ENCODE measurements around the gene E2F3.

- TF ChIP-seq, protein P1, sequence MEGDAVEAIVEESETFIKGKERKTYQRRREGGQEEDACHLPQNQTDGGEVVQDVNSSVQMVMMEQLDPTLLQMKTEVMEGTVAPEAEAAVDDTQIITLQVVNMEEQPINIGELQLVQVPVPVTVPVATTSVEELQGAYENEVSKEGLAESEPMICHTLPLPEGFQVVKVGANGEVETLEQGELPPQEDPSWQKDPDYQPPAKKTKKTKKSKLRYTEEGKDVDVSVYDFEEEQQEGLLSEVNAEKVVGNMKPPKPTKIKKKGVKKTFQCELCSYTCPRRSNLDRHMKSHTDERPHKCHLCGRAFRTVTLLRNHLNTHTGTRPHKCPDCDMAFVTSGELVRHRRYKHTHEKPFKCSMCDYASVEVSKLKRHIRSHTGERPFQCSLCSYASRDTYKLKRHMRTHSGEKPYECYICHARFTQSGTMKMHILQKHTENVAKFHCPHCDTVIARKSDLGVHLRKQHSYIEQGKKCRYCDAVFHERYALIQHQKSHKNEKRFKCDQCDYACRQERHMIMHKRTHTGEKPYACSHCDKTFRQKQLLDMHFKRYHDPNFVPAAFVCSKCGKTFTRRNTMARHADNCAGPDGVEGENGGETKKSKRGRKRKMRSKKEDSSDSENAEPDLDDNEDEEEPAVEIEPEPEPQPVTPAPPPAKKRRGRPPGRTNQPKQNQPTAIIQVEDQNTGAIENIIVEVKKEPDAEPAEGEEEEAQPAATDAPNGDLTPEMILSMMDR (conservative IDR thresholded peaks at IDR 0.05), result no peak
- TF ChIP-seq ZFX (IDR thresholded peaks at IDR 0.05), result no peak
Measured at GRCh38 chr6:20498041-20498385, 96.3 kb downstream of the E2F3 start.
